GM23248 (cell line): Measurements from ENCODE around the gene LRRC1. TPM values are rescaled to one million over a fixed set of nuclear protein-coding genes. Genes with fewer than 3 reads are reported as not detected.

Experiments used
- DNase-seq: peaks from one replicate; pipeline ENCODE4 v3.0.0-alpha.2; 2015
- H2AFZ ChIP-seq: fragments of 200-600 bp; sonication (generic); 2 replicates; pipeline ENCODE4 v1.6.1; 2016; ENCODE audit warnings: antibody characterized with exemption
- H3F3A ChIP-seq: fragments of 200-600 bp; sonication (generic); 2 replicates; pipeline ENCODE4 v1.6.1; 2016; ENCODE audit warnings: mild to moderate bottlenecking, antibody characterized with exemption, mixed run types; ENCODE audit not compliant: insufficient read depth
- H3K27ac ChIP-seq: fragments of 200-600 bp; sonication (generic); 2 replicates; pipeline ENCODE4 v1.5.1; 2016; ENCODE audit warnings: mild to moderate bottlenecking
- H3K27me3 ChIP-seq: fragments of 200-600 bp; sonication (generic); replicated peaks from 2 replicates; pipeline ENCODE4 v1.6.1; 2016; ENCODE audit warnings: mild to moderate bottlenecking; ENCODE audit not compliant: insufficient read depth
- H3K36me3 ChIP-seq: fragments of 200-600 bp; sonication (generic); 2 replicates; pipeline ENCODE4 v1.6.1; 2016; ENCODE audit warnings: low read depth, mild to moderate bottlenecking
- H3K4me1 ChIP-seq: fragments of 200-600 bp; sonication (generic); 2 replicates; pipeline ENCODE4 v1.6.1; 2016; ENCODE audit warnings: mild to moderate bottlenecking; ENCODE audit not compliant: insufficient read depth
- H3K4me2 ChIP-seq: fragments of 200-600 bp; sonication (generic); one replicate; pipeline ENCODE4 v1.6.1; 2016; ENCODE audit warnings: mild to moderate bottlenecking; ENCODE audit not compliant: unreplicated experiment
- H3K4me3 ChIP-seq: fragments of 200-600 bp; sonication (generic); 2 replicates; pipeline ENCODE4 v1.5.1; 2016; ENCODE audit warnings: mild to moderate bottlenecking
- H3K79me2 ChIP-seq: fragments of 200-600 bp; sonication (generic); 2 replicates; pipeline ENCODE4 v1.6.1; 2016; ENCODE audit warnings: mild to moderate bottlenecking; ENCODE audit not compliant: insufficient read depth
- H3K9ac ChIP-seq: fragments of 200-600 bp; sonication (generic); 2 replicates; pipeline ENCODE4 v1.6.1; 2016; ENCODE audit warnings: mild to moderate bottlenecking
- H3K9me2 ChIP-seq: fragments of 200-600 bp; sonication (generic); 2 replicates; pipeline ENCODE4 v1.6.1; 2016; ENCODE audit warnings: mixed run types, mild to moderate bottlenecking, moderate library complexity; ENCODE audit not compliant: insufficient read depth
- H3K9me3 ChIP-seq: fragments of 200-600 bp; sonication (generic); one replicate; pipeline ENCODE4 v1.6.1; 2017; ENCODE audit warnings: low read depth
- H4K20me1 ChIP-seq: fragments of 200-600 bp; sonication (generic); 2 replicates; pipeline ENCODE4 v1.6.0; 2016; ENCODE audit not compliant: insufficient read depth
- EZH2 ChIP-seq: fragments of 200-600 bp; sonication (generic); IDR thresholded peaks from 2 replicates; pipeline ENCODE4 v1.6.1; 2018; ENCODE audit warnings: antibody characterized with exemption, mild to moderate bottlenecking; ENCODE audit not compliant: insufficient read depth, poor library complexity, severe bottlenecking
- EZH2phosphoT487 ChIP-seq: fragments of 200-600 bp; sonication (generic); IDR thresholded peaks from 2 replicates; pipeline ENCODE4 v1.6.1; 2018; ENCODE audit warnings: antibody characterized with exemption, moderate library complexity, mild to moderate bottlenecking, low read depth; ENCODE audit not compliant: insufficient read depth
- WGBS, 2 experiments: methylation state at CpG; one replicate each; pipeline ENCODE4 v1.1.6; 2015 to 2017; ENCODE audit warnings: low lambda C conversion rate in 2 of 2, low coverage in 1 of 2; ENCODE audit errors: missing lambda C conversion rate in 2 of 2; 5-methylcytosine and 5-hydroxymethylcytosine counted together
- in situ Hi-C: fragments of 300-500 bp; cut with MboI; formaldehyde crosslinking; loops from 2 replicates; pipeline ENCODE4 v1.15.0; 2020
- polyA plus RNA-seq: library from polyadenylated mRNA; unstranded; fragments of >200 nt; fragmentation: Nextera tagmentation; extraction: Ambion mirVana; gene quantifications from 2 replicates; pipeline ENCODE4 v1.2.1, GENCODE V29; 2016
- total RNA-seq: library from RNA; depleted of rRNA; stranded (reverse); fragments of >200 nt; shearing (Covaris generic); gene quantifications from 2 replicates; pipeline ENCODE4 v1.2.3, GENCODE V29; 2014

Gene LRRC1
- total and polyA plus RNA-seq, 2 experiments from 2014 or later: 3.6 to 5.6 TPM

DNA sequence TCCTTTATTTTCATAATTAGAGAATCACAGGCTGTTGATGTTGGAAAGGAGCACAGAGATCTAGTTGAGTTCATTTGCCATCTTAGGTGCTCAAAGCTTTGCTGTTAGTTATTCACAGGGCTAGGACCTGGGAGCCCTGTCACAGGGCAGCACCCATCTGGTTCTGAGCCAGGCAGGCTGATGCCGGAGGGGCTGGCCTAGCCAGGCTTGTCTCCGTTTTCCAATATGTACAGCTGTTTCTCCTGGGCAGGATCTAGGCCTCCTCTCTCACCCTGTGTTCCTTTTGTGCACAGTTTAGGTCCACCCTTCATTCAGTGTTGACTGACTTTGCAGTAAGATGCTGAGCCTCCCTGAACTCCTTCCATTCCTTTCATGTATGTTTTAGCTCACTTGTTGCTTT, 33.4 kb downstream of the LRRC1 start:
- Histone ChIP-seq H3K27ac (peak overlapping the region; percentile 27; the same call in 1 of the 2 replicates), H3K9ac (no peak overlapping the region), H3K36me3 (no peaks in the 10 kb centered on the region), H4K20me1 (no peaks in the 10 kb centered on the region), H3K9me2 (no peaks in the 10 kb centered on the region), H3K4me3 (no peak overlapping the region), H3F3A (peaks cover 12% of the 10 kb centered on the region; the same call in 1 of the 2 replicates), H3K4me2 (no peak overlapping the region), H2AFZ (no peak overlapping the region), H3K79me2 (peaks cover 13% of the 10 kb centered on the region; the same call in 1 of the 2 replicates), H3K27me3 (no peaks in the 10 kb centered on the region), H3K4me1 (peaks cover 26% of the 10 kb centered on the region), H3K9me3 (no peaks in the 10 kb centered on the region)
- in situ Hi-C loops: no loop called here
- peak; percentile 7 for DNase-seq
- no peak for TF ChIP-seq EZH2phosphoT487
- 30 to 40% methylated on average over 2 of the region's 2 CpGs for WGBS, 2 experiments

DNA sequence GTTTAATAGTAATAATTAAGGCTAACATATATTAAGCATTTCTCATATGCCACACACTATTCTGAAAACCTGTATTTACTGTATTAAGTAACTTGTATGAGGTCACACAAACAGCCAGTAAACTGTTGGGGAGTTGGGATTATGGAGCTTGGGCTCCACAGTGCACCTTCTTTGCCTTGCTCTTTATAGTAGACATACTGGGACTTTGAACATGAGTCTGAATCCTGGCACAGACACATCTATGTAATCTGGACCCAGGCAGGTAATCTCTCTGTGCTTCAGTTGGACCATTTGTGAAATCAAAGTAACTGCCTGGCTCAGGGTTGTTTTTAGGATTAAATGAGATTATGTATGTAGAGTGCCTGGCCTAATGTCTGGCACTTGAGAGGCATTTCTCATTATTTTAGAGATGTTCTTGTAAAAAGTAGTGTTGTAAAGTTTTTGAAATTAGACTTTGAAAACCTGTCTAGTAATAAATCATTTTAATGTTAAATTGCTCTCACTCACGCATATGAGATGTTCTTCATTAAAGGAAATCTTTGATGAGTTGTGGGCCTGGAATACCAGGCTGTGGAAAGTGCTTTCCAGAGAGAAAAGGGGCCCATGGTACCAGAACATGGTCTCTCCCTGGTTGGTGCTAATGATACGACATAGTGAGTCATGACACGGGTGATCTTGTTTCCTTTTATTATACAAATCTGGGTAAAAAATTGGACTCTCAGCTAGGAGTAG, 34.3 kb downstream of the LRRC1 start:
- H3K9ac ChIP-seq: no peak overlapping the region
- no peak for TF ChIP-seq EZH2
- TF ChIP-seq EZH2phosphoT487: no peak
- no peaks in the 10 kb centered on the region for H3K9me2 ChIP-seq
- peak; percentile 17 for DNase-seq
- peaks cover 13% of the 10 kb centered on the region; the same call in 1 of the 2 replicates for H3K79me2 ChIP-seq
- H3K4me2 ChIP-seq: no peak overlapping the region
- H3K36me3 ChIP-seq: no peaks in the 10 kb centered on the region
- H3K27ac ChIP-seq: no peak overlapping the region
- peaks cover 26% of the 10 kb centered on the region for H3K4me1 ChIP-seq
- H2AFZ ChIP-seq: no peak overlapping the region
- H3K9me3 ChIP-seq: no peaks in the 10 kb centered on the region
- WGBS, 2 experiments: 56 to 70% methylated on average over 3 of the region's 3 CpGs
- peaks cover 12% of the 10 kb centered on the region; the same call in 1 of the 2 replicates for H3F3A ChIP-seq
- H4K20me1 ChIP-seq: no peaks in the 10 kb centered on the region
- H3K4me3 ChIP-seq: no peak overlapping the region
- in situ Hi-C loops: no loop called here
- no peaks in the 10 kb centered on the region for H3K27me3 ChIP-seq

DNA sequence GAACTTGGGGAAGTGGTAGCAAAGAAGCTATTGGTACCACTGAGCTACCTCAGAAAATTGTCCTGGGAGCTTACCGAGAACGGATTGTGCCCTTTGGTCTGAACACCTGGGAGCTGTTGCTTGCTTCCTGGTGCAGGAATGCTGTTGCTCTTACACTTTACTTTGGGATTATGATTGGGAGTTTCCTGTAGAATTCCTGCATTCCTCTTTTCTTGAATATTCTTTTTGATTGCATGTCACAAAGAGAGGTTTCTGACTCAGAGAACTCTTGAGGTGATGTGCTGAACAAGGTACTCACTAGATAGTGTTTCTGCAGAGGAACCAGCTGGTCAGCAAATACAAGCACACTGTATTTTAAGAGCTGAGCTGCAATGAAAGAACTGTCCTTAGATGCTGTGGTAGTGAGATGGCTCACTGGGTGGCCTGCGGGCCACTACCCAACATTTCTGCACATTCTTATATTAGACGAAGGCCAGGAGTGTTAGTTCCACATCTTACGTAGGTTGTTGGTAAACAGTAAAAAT, 35.0 kb downstream of the LRRC1 start:
- Histone ChIP-seq H3K9me2 (no peaks in the 10 kb centered on the region), H3K36me3 (no peaks in the 10 kb centered on the region), H3K79me2 (peaks cover 13% of the 10 kb centered on the region; the same call in 1 of the 2 replicates), H3F3A (peaks cover 12% of the 10 kb centered on the region; the same call in 1 of the 2 replicates), H3K9me3 (no peaks in the 10 kb centered on the region), H3K4me1 (peaks cover 26% of the 10 kb centered on the region), H3K27me3 (no peaks in the 10 kb centered on the region), H2AFZ (no peak overlapping the region), H3K27ac (no peak overlapping the region), H3K4me3 (no peak overlapping the region), H3K4me2 (no peak overlapping the region), H3K9ac (no peak overlapping the region), H4K20me1 (no peaks in the 10 kb centered on the region)
- in situ Hi-C loops: no loop called here
- WGBS, 2 experiments: 93 to 95% methylated on average over 5 of the region's 5 CpGs
- no peak for DNase-seq
- TF ChIP-seq EZH2phosphoT487 (no peak), EZH2 (no peak)

DNA sequence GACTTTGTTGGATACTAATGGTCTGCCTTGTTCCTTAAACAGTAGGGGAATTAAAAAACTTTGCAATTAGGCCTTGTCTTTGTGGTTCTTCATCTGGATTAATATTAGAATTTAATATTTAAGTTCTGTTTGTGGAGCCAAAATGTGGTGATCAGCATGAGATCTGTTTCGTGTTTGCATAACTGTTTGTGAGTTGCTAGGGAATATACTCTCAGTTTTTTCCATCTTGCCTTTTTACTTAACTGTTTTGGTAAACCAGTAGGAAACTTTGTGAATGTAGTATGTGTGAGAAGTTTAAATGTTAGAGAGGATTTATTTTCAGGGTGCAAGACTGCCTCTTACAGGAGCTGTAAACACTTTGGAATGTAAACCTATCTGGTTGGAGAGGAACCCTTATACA, 35.6 kb downstream of the LRRC1 start:
- H2AFZ ChIP-seq: no peak overlapping the region
- H3K4me2 ChIP-seq: no peak overlapping the region
- no peaks in the 10 kb centered on the region for H3K9me2 ChIP-seq
- H3K36me3 ChIP-seq: no peaks in the 10 kb centered on the region
- TF ChIP-seq EZH2phosphoT487 (no peak), EZH2 (no peak)
- WGBS, 2 experiments: 31 to 52% methylated on average over 1 of the region's 1 CpG
- in situ Hi-C loops: no loop called here
- H3K79me2 ChIP-seq: peaks cover 13% of the 10 kb centered on the region; the same call in 1 of the 2 replicates
- no peaks in the 10 kb centered on the region for H3K27me3 ChIP-seq
- no peak overlapping the region for H3K4me3 ChIP-seq
- H4K20me1 ChIP-seq: no peaks in the 10 kb centered on the region
- no peaks in the 10 kb centered on the region for H3K9me3 ChIP-seq
- DNase-seq: no peak
- peaks cover 26% of the 10 kb centered on the region for H3K4me1 ChIP-seq
- peaks cover 12% of the 10 kb centered on the region; the same call in 1 of the 2 replicates for H3F3A ChIP-seq
- H3K9ac ChIP-seq: no peak overlapping the region
- H3K27ac ChIP-seq: no peak overlapping the region
